Measurements from ENCODE around the gene FAM78A.

FAM78A gene

DNA sequence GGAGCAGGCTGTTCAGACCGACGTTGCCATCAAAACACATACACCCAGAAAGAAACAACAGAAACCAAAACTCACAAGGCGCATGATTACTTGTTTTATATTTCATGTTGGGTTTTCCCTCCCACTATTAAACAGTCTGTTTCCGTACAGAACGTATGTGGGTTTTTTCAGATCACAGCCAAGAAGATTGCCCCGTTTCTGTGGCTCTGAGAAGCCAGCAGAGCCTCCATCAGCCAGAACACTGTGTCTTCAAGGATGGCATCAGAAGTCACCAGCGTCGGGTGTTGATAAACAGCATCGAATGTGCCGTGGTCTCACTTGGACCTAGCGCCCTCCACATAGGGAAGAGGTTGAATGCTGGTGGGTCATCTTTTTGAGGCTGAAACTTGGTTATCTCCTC, 42.8 kb downstream of the FAM78A start:
- TF ChIP-seq ZC3H10 (CRISPR knock-in tag; IDR thresholded peaks at IDR 0.05), result no peak
- TF ChIP-seq ZNF8 (CRISPR knock-in tag; IDR thresholded peaks at IDR 0.05), result no peak
- TF ChIP-seq BACH2 (CRISPR knock-in tag; IDR thresholded peaks at IDR 0.05; ENCODE audit: borderline replicate concordance), result no peak
- TF ChIP-seq CREB5 (CRISPR knock-in tag; IDR thresholded peaks at IDR 0.05; ENCODE audit: low read depth), result no peak
- no peak for TF ChIP-seq PPARA (CRISPR knock-in tag; IDR thresholded peaks at IDR 0.05; ENCODE audit: borderline replicate concordance)
- TF ChIP-seq, protein P1, sequence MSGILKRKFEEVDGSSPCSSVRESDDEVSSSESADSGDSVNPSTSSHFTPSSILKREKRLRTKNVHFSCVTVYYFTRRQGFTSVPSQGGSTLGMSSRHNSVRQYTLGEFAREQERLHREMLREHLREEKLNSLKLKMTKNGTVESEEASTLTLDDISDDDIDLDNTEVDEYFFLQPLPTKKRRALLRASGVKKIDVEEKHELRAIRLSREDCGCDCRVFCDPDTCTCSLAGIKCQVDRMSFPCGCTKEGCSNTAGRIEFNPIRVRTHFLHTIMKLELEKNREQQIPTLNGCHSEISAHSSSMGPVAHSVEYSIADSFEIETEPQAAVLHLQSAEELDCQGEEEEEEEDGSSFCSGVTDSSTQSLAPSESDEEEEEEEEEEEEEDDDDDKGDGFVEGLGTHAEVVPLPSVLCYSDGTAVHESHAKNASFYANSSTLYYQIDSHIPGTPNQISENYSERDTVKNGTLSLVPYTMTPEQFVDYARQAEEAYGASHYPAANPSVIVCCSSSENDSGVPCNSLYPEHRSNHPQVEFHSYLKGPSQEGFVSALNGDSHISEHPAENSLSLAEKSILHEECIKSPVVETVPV (CRISPR knock-in tag; IDR thresholded peaks at IDR 0.05), result no peak
- TF ChIP-seq GLIS3 (CRISPR knock-in tag; IDR thresholded peaks at IDR 0.05), result no peak
- no peak for ATAC-seq

- ATAC-seq, result no peak
- no peak for TF ChIP-seq OSR1 (CRISPR knock-in tag; IDR thresholded peaks at IDR 0.05)
- TF ChIP-seq TOX (CRISPR knock-in tag; IDR thresholded peaks at IDR 0.05; ENCODE audit: borderline replicate concordance), result no peak
- no peak for TF ChIP-seq GLIS3 (CRISPR knock-in tag; IDR thresholded peaks at IDR 0.05)
- no peak for TF ChIP-seq ZNF70 (CRISPR knock-in tag; IDR thresholded peaks at IDR 0.05)
- TF ChIP-seq BACH2 (CRISPR knock-in tag; IDR thresholded peaks at IDR 0.05; ENCODE audit: borderline replicate concordance), result no peak
- TF ChIP-seq ZFP3 (CRISPR knock-in tag; IDR thresholded peaks at IDR 0.05), result no peak
- no peak for TF ChIP-seq ZFP30 (CRISPR knock-in tag; IDR thresholded peaks at IDR 0.05)
- TF ChIP-seq, protein P2, sequence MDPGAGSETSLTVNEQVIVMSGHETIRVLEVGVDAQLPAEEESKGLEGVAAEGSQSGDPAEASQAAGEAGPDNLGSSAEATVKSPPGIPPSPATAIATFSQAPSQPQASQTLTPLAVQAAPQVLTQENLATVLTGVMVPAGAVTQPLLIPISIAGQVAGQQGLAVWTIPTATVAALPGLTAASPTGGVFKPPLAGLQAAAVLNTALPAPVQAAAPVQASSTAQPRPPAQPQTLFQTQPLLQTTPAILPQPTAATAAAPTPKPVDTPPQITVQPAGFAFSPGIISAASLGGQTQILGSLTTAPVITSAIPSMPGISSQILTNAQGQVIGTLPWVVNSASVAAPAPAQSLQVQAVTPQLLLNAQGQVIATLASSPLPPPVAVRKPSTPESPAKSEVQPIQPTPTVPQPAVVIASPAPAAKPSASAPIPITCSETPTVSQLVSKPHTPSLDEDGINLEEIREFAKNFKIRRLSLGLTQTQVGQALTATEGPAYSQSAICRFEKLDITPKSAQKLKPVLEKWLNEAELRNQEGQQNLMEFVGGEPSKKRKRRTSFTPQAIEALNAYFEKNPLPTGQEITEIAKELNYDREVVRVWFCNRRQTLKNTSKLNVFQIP (CRISPR knock-in tag; IDR thresholded peaks at IDR 0.05; ENCODE audit: borderline replicate concordance, low read depth), result no peak
- no peak for TF ChIP-seq ZNF565 (CRISPR knock-in tag; conservative IDR thresholded peaks at IDR 0.05; ENCODE audit: low read depth)
- no peak for TF ChIP-seq ESRRG (CRISPR knock-in tag; IDR thresholded peaks at IDR 0.05)
- no peak for TF ChIP-seq CSDC2 (CRISPR knock-in tag; IDR thresholded peaks at IDR 0.05)
- no peak for TF ChIP-seq RARB (CRISPR knock-in tag; IDR thresholded peaks at IDR 0.05)
- TF ChIP-seq ZC3H10 (CRISPR knock-in tag; IDR thresholded peaks at IDR 0.05), result no peak
- TF ChIP-seq ZNF8 (CRISPR knock-in tag; IDR thresholded peaks at IDR 0.05), result no peak
- no peak for TF ChIP-seq TCF4 (CRISPR knock-in tag; IDR thresholded peaks at IDR 0.05; ENCODE audit: borderline replicate concordance)
- TF ChIP-seq ISL1 (CRISPR knock-in tag; IDR thresholded peaks at IDR 0.05), result no peak
- TF ChIP-seq, protein P1 (CRISPR knock-in tag; IDR thresholded peaks at IDR 0.05), result no peak
Measured at GRCh38 chr9:131228988-131229387, 47.3 kb downstream of the FAM78A start.

- no peak for ATAC-seq
- TF ChIP-seq CREB5 (CRISPR knock-in tag; IDR thresholded peaks at IDR 0.05; ENCODE audit: low read depth) (no peak), ESRRG (CRISPR knock-in tag; IDR thresholded peaks at IDR 0.05) (no peak), PPARA (CRISPR knock-in tag; IDR thresholded peaks at IDR 0.05; ENCODE audit: borderline replicate concordance) (no peak), ZNF70 (CRISPR knock-in tag; IDR thresholded peaks at IDR 0.05) (no peak), SNAI2 (CRISPR knock-in tag; IDR thresholded peaks at IDR 0.05) (no peak), GLIS3 (CRISPR knock-in tag; IDR thresholded peaks at IDR 0.05) (no peak), ZNF565 (CRISPR knock-in tag; conservative IDR thresholded peaks at IDR 0.05; ENCODE audit: low read depth) (no peak), ZFP30 (CRISPR knock-in tag; IDR thresholded peaks at IDR 0.05) (no peak), ISL1 (CRISPR knock-in tag; IDR thresholded peaks at IDR 0.05) (no peak), ZFP3 (CRISPR knock-in tag; IDR thresholded peaks at IDR 0.05) (no peak), TCF4 (CRISPR knock-in tag; IDR thresholded peaks at IDR 0.05; ENCODE audit: borderline replicate concordance) (no peak), ARNTL (CRISPR knock-in tag; IDR thresholded peaks at IDR 0.05; ENCODE audit: borderline replicate concordance, low read depth) (no peak), CSDC2 (CRISPR knock-in tag; IDR thresholded peaks at IDR 0.05) (no peak), TSHZ2 (CRISPR knock-in tag; IDR thresholded peaks at IDR 0.05) (no peak)
- TF ChIP-seq, protein P2 (CRISPR knock-in tag; IDR thresholded peaks at IDR 0.05; ENCODE audit: borderline replicate concordance, low read depth), result no peak
- TF ChIP-seq, protein P1 (CRISPR knock-in tag; IDR thresholded peaks at IDR 0.05), result no peak
Measured at GRCh38 chr9:131227959-131228460, 48.3 kb downstream of the FAM78A start.

Measured in SK-N-SH treated with all-trans-retinoic acid at 6 μM for 48 hours (cell line).